Daoy (cell line): ENCODE data around the gene COX17. TPM values are rescaled to one million over a fixed set of nuclear protein-coding genes. Genes with fewer than 3 reads are reported as not detected.
"Not testable (repeated sequence)": the region's sequence is repeated elsewhere in the genome, so short reads cannot be mapped to it uniquely, and the experiment has no call there.

Experiments
- DNase-seq: peaks from one replicate; pipeline ENCODE4 v3.0.0-alpha.2; 2015; ENCODE audit warnings: low read depth
- total RNA-seq: library from RNA; depleted of rRNA; stranded (reverse); fragments of >200 nt; shearing (Covaris generic); gene quantifications from 2 replicates; pipeline ENCODE4 v1.2.3, GENCODE V29; 2014; rRNA removed

The COX17 gene, protein sequence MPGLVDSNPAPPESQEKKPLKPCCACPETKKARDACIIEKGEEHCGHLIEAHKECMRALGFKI
- total RNA-seq = 35.9 and 62.8 TPM in 2 replicates

DNA sequence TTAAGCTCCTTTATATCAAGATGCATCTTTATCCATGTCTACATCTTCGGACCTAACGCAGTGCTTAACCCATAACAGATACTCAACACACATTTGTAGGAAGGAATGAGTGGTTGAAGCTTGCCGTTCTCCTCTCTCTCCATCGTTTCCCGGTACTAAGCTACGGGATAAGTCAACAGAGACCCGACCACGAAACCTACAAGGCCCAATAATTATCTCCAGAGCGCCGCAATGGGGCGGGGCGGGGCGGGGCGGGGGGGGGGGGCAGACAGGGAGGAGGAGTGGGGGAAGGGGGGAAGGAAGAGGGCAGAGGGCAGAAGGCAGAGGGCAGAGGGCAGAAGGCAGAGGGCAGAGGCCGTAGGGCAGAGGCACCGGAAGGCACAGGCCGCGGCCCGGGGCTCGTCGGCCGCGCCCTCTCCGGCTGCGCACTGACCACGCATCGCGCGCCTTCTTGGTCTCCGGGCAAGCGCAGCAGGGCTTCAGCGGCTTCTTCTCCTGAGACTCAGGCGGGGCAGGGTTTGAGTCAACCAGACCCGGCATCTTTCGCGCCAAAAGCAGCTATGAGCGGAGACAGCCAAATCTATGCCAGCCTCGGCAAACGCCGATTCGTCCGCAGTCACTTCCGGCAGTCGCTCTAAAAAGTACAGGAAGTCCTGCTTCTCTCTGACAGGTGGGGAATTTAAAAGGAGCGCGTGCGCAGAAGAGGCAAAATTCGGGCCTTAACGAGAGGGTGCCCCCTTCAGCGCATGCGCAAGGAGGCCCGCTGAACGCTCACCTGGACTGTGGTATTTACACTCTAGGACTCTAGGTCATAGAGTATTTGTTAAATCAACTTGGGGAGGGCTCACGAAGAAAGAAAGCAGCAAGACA lies at the start of gene COX17:
COX17 (minus strand) TSS at position 636 of the 870 bp plus-strand sequence; CDS start at position 540, 96 bp downstream.
- peak; percentile 95 for DNase-seq

DNA sequence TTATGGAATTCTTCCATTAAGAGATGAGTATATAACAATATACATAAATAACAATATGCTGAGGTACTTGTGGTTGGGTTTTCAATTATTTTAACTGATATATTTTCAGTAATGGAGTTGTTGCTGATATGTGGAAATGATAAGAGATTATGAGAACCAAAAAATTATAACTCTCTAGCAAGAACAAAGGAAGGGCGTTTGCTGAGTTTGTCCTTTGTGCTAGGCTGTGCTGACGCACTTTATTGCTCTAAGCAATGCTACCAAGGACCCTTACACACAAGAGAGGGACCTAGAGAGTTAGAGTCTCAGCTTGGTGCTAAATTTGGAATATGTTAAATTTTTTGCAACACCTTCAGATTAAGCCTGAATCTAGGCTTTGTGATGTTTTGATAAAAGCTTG lies 49.7 kb upstream of the COX17 start:
- DNase-seq = no peak

DNA sequence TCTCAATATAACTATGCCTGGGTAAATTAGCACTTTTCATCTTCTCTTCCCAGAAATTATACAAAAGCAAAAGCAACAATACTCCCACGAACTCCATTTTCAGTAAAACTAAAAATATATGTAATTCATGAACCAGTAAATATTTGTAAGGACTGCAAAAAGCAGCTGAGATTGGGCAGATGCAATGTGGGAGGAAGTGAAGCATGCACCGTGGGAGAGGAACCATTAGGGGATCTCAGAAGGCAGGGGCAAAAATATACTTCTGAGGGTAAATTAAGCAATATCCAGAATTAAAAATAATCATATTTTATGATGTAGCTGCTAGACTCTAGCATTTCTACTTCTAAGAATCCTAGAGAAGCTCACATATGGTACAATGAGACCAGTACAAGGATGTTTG lies 45.8 kb upstream of the COX17 start:
- DNase-seq = no peak

DNA sequence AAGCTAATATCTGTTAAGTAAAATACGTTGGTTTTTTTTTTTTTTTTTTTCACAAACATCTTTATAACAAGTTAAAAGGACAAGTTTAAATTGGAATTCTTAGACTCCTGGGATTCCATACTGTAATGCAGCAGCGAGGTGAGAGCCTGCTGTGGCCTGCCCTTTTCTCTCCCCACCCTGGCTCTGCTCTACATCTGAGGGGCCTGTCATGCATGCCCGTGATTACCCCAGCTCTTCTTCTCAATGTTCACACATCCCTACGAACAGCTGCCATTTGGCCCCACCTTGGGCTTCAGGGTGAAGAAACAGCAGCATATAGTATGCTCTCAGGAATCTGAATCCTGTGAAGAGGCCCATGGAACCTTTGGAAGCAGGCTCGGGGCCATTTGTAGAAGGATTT lies 40.3 kb upstream of the COX17 start:
- no peak for DNase-seq

DNA sequence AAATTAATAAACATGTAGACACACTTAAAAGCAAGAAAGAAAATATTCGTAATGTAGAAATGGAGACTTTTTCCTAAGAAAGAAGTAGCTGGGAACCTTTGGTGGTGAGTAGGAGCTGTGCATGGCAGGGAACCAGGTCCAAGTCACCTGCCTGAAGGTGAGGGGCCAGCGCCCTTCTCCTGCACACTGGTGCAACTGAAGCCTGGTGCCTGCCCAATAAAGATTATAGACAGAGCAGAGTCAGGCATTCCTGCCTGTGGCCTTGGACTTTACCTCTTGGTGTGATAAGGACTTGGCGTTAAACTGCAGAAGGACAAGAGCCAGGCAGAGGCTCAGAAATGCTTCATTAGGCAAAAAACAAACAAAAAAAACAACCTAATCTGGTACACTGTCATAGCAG lies 39.8 kb upstream of the COX17 start:
- DNase-seq = no peak

DNA sequence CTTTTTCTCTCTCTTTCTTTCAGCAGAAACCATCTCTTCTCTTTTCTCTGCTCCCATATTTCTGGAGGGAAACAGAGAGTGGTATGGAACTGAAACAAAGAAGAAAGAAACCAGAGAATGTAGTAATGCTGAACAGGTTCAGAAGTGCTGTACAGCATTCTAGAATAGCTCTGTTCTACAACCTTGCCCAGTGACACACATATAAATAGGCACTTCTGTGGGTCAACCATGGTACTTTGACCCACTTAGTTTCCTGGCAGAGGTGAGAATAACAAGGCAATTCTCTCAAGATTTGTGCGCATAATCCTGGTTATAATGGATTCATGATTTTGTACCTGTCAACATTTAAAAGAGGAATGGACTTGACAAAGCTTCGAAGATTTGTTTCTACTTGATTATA lies 37.9 kb upstream of the COX17 start:
- no peak for DNase-seq

DNA sequence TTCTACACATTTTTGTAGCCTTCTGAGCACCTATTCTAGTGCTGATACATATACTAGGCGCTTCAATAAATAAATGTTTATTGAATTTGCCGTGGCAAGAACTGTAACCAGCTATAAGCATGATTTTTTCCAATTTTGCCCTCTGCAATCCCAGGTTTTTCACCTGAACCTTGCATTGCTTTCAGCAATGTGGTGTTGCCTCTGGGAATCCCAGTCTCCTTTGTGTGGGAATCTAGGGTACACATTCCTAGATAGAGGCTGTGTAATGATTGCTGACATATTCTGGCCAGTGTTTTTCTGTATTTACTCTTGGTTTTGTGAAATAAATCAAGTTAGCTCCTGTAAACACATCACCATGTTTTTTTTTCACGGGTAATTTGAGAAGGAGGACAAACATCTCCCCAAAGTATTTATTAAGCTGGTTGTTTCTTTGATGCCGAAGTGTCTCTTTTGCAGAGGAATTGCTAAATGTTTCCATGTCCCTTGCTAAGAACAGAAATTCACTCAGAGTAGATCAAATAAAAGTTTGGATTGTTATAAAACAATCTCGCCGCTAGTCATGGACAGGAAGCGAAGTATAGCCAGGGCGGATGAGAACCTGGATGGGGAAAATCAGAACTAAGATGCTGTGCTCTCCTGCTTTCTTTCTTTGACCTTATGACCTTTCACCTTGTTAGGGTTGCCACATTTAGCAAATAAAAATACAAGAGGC lies 26.8 kb upstream of the COX17 start:
- no peak for DNase-seq

DNA sequence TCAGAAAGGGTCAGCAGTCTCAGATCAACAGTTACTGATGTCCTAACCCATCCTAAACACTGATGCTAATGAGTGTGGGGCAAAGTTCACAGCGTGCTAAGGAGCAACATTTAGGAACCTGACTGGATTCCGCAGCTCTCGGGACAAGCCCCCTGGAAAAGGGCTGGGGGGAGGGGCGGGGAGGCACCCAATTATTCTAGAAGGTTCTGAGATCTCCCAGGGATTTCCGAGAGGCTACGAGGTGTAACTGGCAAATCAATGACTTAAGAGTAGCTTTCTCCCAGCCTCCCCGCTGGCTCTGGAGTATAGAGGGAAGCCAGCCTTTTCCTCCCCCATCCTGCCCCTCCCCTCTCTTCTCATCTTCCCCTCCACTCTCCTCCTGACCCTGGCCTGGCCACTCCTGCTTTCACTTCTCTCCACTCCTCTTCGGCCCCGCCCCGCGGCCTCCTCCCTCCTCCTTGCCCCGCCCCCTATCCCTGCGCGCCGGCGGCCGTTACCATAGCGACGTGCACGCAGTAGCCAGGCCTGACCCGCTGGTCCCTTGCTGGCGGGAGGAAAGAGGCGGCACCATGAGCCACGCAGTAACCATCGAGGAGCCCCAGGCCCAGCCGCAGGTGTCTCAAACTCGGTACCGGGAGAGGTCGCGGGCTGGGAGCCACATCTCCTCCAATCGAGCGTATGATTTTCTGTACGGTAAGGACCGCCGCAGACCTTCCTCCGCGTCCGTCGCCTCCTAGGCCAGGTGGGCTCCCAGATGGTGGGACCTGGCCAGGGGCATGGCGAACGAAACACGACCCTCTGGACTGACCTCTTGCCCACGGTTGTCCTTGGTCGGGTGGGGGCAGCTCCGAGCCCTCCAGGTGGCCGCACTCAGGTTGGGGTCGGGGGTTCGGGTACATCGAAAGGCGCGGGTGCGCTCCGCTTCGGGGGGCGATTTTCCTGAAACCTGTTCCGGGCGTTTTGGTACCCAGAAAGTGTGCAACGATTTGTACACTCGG lies 25.6 kb upstream of the COX17 start, which contains the start of gene CFAP91:
CFAP91 (plus strand) TSS at position 493 of the 998 bp plus-strand sequence; CDS start at position 570, 77 bp downstream.
- peak; percentile 96 for DNase-seq

DNA sequence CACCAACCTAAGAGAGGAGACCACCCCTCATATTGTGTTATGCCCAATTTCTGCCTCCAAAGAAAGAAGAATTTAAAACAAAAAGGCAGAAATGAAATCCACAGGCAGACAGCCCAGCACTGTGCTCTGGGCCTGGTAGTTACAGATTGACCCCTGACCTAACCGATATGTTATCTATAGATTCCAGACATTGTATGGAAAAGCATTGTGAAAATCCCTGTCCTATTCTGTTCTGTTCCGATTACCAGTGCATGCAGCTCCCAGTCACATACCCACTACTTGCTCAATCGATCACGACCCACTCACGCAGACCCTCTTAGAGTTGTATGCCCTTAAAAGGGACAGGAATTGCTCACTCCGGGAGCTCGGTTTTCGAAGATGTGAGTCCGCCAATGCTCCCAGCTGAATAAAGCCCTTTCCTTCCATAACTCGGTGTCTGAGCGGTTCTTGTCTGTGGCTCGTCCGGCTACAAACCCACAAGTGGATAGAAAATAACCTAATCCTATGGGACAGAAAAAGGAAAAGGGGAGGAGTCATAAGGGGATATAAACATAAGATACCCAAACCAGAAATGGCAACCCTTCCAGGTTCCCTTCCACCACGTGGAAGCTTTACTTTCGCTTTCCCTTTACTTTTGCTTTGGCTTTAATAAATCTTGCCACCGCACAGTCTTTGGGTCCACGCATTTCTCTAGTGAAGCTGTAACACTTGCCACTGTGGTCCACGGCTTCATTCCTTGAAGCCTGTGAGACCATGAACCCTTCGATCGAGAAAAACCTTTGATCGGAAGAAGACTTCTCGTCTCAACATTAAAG lies 23.9 kb upstream of the COX17 start:
- no peak for DNase-seq

DNA sequence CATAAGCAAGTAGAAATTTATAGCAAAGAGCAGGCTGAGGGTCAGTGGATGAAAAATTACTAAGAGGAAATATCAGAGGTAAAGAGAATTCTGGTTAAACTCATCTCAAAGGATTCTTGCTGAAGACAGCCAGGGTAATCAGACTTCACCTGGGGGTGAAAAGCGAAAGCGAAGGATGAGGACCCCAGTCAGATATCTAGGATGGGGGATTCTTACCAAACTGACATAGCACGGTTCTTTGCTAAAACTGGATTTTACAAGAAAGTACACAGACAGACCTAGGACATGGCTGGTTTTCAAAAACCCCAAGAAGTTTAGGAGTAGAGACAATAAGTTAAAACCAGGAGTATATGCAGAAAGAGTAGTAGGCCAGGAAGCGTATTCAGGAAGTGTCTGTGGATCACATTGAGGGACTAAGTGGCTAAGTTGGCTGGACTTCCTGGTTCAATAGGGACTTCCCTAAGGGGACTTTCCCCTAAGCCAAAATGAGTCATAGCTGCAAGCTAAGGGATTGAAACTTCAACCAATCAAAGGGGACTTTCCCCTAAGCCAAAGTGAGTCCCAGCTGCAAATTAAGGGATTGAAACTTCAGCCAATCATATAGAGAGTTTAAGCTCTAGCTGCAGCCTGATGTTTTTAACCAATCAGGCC lies 23.2 kb upstream of the COX17 start:
- peak; percentile 66 for DNase-seq

DNA sequence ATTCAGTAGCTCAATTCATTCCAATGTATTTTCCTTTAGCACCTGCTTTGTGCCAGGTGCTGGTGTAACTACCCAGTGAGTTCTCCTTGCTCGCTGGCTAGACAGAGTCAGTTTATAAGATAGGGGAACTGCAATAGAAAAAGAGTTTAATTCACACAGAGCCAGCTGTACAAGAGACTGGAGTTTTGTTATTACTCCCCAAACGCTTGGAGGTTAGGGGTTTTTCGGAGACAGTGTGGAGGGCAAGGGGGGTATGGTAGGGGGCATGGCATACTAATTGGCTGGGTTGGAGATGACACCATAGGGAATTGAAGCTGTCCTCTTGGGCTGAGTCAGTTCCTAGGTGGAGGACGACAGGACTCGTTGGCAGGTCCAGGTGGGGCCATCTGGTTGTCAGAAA lies 20.2 kb upstream of the COX17 start:
- DNase-seq = no peak

DNA sequence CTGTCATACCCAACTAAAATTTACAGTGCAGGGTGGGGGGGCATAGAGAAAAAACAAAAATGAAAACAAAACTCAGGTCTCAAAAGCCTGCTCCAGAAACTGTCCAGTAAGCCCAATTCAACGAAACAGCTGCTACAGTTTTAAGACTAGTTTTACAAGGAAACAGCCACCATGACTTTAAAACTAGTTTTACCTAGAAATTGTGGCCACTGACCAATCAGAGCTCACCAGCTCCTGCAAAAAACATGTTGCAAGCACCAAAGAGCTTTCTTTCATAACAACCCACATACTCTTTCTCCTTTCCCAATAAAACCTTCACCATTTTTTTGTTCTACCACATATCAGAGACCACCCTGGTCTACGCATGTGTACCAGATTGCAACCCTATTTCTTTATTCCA lies 18.3 kb upstream of the COX17 start:
- DNase-seq = peak; percentile 15

DNA sequence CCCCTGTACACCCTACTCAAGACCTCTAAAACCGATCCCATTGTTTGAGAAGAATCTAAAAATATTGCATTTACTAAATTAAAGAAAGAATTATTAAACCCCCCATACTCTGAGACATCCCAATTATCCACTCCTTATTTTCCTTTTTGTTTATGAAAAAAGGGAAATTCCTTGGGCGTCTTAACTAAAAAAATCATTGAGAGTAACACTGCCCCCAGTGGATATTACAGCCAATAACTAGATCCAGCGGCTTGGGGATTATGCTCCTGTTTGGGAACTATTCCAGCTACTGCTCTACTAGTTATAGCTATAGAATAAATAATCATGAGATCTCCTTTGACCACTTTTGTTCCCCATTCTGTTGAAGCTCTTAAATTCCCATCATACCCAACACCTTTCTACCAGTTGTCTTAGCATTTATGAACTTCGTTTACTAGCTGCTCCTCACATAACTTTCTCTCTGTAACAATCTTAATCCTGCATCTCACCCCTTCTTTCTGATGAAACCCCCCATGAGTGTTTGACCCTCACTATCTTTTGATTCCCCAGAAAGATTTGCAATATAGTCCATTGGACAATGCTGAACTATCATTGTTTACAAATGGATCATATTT lies 12.9 kb upstream of the COX17 start:
- DNase-seq = peak; percentile 14

DNA sequence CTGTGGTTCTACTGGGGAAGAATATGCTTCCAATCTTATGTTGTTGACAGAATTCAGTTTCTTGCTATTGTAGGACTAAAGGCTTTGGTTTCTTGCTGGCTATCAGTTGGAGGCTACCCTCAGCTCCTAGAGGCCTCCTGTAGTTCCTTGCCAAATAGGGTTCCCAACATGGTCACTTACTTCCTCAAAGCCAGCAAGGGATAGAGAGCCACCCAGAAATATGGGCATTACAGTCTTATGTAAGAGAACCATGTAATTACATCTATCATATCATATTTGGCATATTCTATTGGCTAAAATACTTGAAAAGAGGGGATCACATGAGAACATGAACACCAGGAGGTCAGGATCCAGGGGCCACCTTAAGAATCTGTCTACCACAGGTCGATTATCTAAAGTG lies 6.2 kb upstream of the COX17 start:
- DNase-seq = no peak

DNA sequence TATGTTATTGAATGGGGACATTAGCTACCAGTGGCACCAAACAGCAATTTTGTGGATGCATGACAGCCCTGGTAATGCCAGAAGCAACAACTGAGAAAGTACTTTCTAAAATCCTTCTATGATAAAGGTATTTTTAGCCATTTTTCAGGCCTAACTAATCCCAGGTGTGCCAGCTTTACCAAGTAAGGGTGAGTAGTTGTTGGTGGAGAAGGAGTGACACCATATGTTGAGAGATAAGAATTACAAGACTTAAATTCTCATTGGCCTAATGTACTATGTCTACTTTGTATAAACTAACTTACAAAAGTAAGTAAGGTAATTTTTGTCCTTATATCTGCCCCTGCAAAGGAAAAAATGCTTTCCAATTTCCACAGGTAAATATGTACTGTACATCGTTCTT lies 4.1 kb upstream of the COX17 start:
- DNase-seq = peak; percentile 34

DNA sequence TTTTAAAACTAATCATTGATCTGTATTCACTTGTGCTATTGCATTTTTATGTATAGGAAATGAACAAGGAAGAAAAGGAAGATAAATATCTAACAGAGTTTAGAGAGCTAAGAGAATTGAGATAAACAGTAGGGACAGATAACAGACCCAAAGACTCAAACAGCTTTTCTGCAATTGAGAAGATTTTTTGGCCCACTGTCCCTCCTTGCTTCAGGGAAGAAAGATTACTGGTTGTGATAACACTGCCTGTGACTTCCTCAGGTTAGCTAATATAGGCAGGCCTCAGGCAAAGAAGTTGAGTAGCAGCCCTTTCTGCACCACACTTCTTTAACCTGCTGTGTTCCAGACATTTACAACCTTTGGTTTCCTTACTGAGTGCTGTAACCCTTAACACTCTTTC lies 2.7 kb upstream of the COX17 start:
- DNase-seq = no peak

DNA sequence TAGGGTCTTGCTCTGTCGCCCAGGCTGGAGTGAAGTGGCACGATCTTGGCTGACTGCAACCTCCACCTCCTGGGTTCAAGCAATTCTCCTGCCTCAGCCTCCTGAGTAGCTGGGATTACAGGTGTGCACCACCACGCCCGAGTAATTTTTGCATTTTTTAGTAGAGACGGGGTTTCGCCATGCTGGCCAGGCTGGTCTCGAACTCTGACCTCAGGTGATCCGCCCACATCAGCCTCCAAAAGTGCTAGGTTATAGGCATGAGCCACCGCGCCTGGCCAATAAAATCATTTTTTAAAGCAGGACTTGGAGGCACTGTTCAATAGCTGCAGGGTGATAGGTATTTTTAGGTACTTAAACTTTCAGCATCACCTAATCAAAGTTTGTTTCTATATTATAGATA lies 1.0 kb upstream of the COX17 start:
- DNase-seq = not testable (repeated sequence)

DNA sequence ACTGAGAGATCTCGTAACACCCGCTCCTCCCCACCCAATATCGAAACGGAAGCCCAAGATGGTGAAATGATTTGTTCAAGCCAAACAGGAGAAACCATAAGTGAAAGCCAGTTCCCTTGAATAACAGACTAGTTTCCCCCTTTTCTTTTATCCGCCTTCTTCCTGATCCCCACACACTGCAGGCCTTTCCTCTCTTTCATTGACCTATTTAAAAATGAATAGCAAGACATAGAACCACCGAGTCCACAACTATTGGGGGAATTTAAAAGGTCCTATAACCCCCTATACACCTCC lies 382 bp upstream of the COX17 start:
- no peak for DNase-seq

DNA sequence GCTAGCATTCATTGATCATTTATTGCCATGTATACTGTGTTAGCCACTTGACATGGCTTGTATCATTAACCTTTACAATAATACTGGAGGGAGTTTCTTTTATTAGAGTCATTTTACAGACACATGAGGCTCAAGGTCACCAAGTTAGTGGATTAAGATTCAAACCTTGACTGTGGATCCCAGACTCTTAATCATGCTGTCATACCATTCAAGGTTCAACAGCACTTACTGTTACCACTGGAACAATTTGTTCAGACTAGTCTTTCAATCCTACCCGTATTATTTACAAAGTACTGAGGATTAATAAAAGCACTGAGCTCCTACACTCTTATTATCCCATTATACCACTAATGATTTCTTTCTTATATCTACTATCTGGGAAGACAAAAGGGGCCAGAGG lies 1.2 kb downstream of the COX17 start:
- DNase-seq = no peak
